GM23338 (cell line): Measurements from ENCODE around the gene SESN2. TPM values are rescaled to one million over a fixed set of nuclear protein-coding genes. Genes with fewer than 3 reads are reported as not detected.

Source experiments
- ATAC-seq: fragments of 200-7000 bp; cut with Tn5 transposase; 3 replicates; pipeline ENCODE4 v1.9.1; 2020
- DNase-seq: peaks from one replicate; pipeline ENCODE4 v3.0.0-alpha.2; 2015; ENCODE audit warnings: low spot score
- H2AFZ ChIP-seq: fragments of 200-600 bp; sonication (generic); 2 replicates; pipeline ENCODE4 v1.8.0; 2016; ENCODE audit warnings: antibody characterized with exemption, mild to moderate bottlenecking, moderate library complexity
- H3F3A ChIP-seq: fragments of 200-600 bp; sonication (generic); replicated peaks from 2 replicates; pipeline ENCODE4 v1.8.0; 2017; ENCODE audit warnings: antibody characterized with exemption, mixed run types, low read depth
- H3K27ac ChIP-seq: fragments of 200-600 bp; sonication (generic); 2 replicates; pipeline ENCODE4 v1.6.1; 2016; ENCODE audit warnings: low read depth
- H3K27me3 ChIP-seq: fragments of 200-600 bp; sonication (generic); 2 replicates; pipeline ENCODE4 v1.8.0; 2016; ENCODE audit warnings: mild to moderate bottlenecking, mixed run types, moderate library complexity; ENCODE audit not compliant: insufficient read depth
- H3K36me3 ChIP-seq: fragments of 200-600 bp; sonication (generic); 2 replicates; pipeline ENCODE4 v1.8.0; 2016; ENCODE audit warnings: mild to moderate bottlenecking; ENCODE audit not compliant: insufficient read depth
- H3K4me1 ChIP-seq: fragments of 200-600 bp; sonication (generic); 2 replicates; pipeline ENCODE4 v1.8.0; 2016; ENCODE audit warnings: mild to moderate bottlenecking, moderate library complexity; ENCODE audit not compliant: insufficient read depth
- H3K4me2 ChIP-seq: fragments of 200-600 bp; sonication (generic); 2 replicates; pipeline ENCODE4 v1.7.1; 2017; ENCODE audit warnings: mixed run types
- H3K4me3 ChIP-seq: fragments of 200-600 bp; sonication (generic); 2 replicates; pipeline ENCODE4 v1.6.1; 2016; ENCODE audit warnings: mixed run types
- H3K79me2 ChIP-seq: fragments of 200-600 bp; sonication (generic); replicated peaks from 2 replicates; pipeline ENCODE4 v1.8.0; 2017; ENCODE audit warnings: mild to moderate bottlenecking; ENCODE audit not compliant: insufficient read depth
- H3K9me2 ChIP-seq: fragments of 200-600 bp; sonication (generic); 2 replicates; pipeline ENCODE4 v1.8.0; 2017; ENCODE audit not compliant: insufficient read depth
- H4K20me1 ChIP-seq: fragments of 200-600 bp; sonication (generic); replicated peaks from 2 replicates; pipeline ENCODE4 v1.8.0; 2017; ENCODE audit warnings: mild to moderate bottlenecking; ENCODE audit not compliant: insufficient read depth
- H3K27ac Mint-ChIP-seq: 2 replicates; pipeline ENCODE4 v1.8.0; 2020; ENCODE audit warnings: inconsistent platforms, mild to moderate bottlenecking, moderate library complexity, mixed read lengths
- H3K27me3 Mint-ChIP-seq: 3 replicates; pipeline ENCODE4 v1.8.0; 2022; ENCODE audit warnings: low read depth, mild to moderate bottlenecking, moderate library complexity, mixed read lengths, inconsistent platforms; ENCODE audit not compliant: insufficient read depth, poor library complexity
- H3K36me3 Mint-ChIP-seq: 3 replicates; pipeline ENCODE4 v1.8.0; 2021; ENCODE audit warnings: low read depth, mild to moderate bottlenecking, inconsistent platforms, moderate library complexity, mixed read lengths
- H3K4me1 Mint-ChIP-seq: 3 replicates; pipeline ENCODE4 v1.8.0; 2020; ENCODE audit warnings: mild to moderate bottlenecking, inconsistent platforms, mixed read lengths
- H3K4me3 Mint-ChIP-seq: 3 replicates; pipeline ENCODE4 v1.8.0; 2021; ENCODE audit warnings: moderate library complexity, mild to moderate bottlenecking, inconsistent platforms, mixed read lengths
- H3K9me3 Mint-ChIP-seq: 3 replicates; pipeline ENCODE4 v1.8.0; 2020; ENCODE audit warnings: moderate library complexity, mild to moderate bottlenecking, inconsistent platforms, mixed read lengths
- EZH2 ChIP-seq: fragments of 200-600 bp; sonication (generic); IDR thresholded peaks from one replicate; pipeline ENCODE4 v1.8.0; 2017; ENCODE audit warnings: antibody characterized with exemption, mild to moderate bottlenecking, low read depth; ENCODE audit not compliant: unreplicated experiment
- EZH2phosphoT487 ChIP-seq: fragments of 200-600 bp; sonication (generic); IDR thresholded peaks from one replicate; pipeline ENCODE4 v1.8.1; 2018; ENCODE audit warnings: antibody characterized with exemption; ENCODE audit not compliant: unreplicated experiment
- JUNB ChIP-seq: IDR thresholded peaks from one replicate; pipeline ENCODE4 v1.6.1; 2016; ENCODE audit warnings: antibody characterized with exemption; ENCODE audit not compliant: unreplicated experiment
- NANOG ChIP-seq: IDR thresholded peaks from 2 replicates; pipeline ENCODE4 v1.6.1; 2016; ENCODE audit warnings: antibody characterized with exemption, borderline replicate concordance
- POLR2AphosphoS5 ChIP-seq: IDR thresholded peaks from 2 replicates; pipeline ENCODE4 v1.6.1; 2016; ENCODE audit warnings: antibody characterized with exemption, low read depth
- STAT1 ChIP-seq: IDR thresholded peaks from one replicate; pipeline ENCODE4 v1.6.1; 2016; ENCODE audit warnings: antibody characterized with exemption; ENCODE audit not compliant: unreplicated experiment
- ZNF114 ChIP-seq: fragments of 250-450 bp; sonication (Bioruptor Pico); IDR thresholded peaks from 2 replicates; pipeline ENCODE4 v1.5.0; 2020; ENCODE audit warnings: mild to moderate bottlenecking, moderate library complexity
- ZNF331 ChIP-seq: fragments of 250-450 bp; sonication (Bioruptor Pico); IDR thresholded peaks from 2 replicates; pipeline ENCODE4 v1.5.0; 2020; ENCODE audit warnings: low read depth, mild to moderate bottlenecking, moderate library complexity
- polyA plus RNA-seq: library from polyadenylated mRNA; unstranded; fragments of >200 nt; fragmentation: Nextera tagmentation; extraction: Ambion mirVana; gene quantifications from 2 replicates; pipeline ENCODE4 v1.2.1, GENCODE V29; 2016
- total RNA-seq: library from RNA; depleted of rRNA; stranded (reverse); fragments of >200 nt; shearing (Covaris generic); gene quantifications from 2 replicates; pipeline ENCODE4 v1.2.3, GENCODE V29; 2014
- TF ChIP-seq, protein P1 (sequence below): IDR thresholded peaks from one replicate; pipeline ENCODE4 v1.6.1; 2018; ENCODE audit warnings: antibody characterized with exemption; ENCODE audit not compliant: unreplicated experiment
- TF ChIP-seq, protein P2 (sequence below): fragments of 250-450 bp; sonication (Bioruptor Pico); IDR thresholded peaks from 2 replicates; pipeline ENCODE4 v1.5.0; 2020; ENCODE audit warnings: mild to moderate bottlenecking, moderate library complexity
- TF ChIP-seq, protein P3 (sequence below): IDR thresholded peaks from 2 replicates; pipeline ENCODE4 v1.6.1; 2016; ENCODE audit warnings: antibody characterized with exemption

The SESN2 gene
- total and polyA plus RNA-seq, 2 experiments from 2014 or later: 22.8 to 52.1 TPM

DNA sequence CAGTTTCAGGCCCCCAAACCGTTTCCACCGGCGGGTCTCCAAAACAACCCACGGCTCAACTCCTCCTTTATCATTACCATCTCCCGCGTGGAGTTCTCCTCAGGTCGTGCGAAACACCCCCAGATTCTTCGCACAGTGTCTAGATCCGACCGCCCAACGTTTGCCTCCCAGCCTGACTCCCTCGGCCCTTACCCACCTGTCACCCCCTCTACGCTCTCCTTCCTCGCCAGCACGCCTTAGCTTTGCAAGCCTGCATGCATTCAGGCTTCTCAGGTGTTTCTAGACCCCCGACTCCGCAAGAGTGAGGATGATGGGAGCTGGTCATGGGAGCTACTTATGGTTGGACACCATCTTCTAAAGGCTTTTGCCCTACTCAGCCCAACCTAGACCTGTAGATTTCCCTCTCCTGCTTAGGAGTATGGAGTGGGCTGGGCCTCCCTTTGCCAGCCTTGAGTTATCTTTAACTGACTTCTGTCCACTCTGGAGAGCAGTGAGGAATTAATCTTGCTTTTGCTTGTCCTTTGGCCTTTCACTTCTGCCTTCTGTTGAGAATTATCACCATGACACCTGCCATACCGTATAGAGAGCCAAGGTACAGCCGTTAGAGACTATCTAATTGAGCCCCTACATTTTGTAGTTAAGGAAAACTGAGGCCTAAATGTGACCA, 22.5 kb upstream of the SESN2 start:
- no peak overlapping the region for H3K27ac Mint-ChIP-seq
- Histone ChIP-seq H3F3A (peaks cover 4% of the 10 kb centered on the region; the same call in 1 of the 2 replicates), H3K9me2 (no peaks in the 10 kb centered on the region), H3K4me3 (peak overlapping the region; percentile 85), H3K79me2 (peaks cover 29% of the 10 kb centered on the region), H4K20me1 (0 out of 2 replicates have a peak, but pooled peaks cover 13% of the 10 kb centered on the region), H3K4me1 (peaks cover 18% of the 10 kb centered on the region), H3K27me3 (no peaks in the 10 kb centered on the region), H3K27ac (no peak overlapping the region), H3K4me2 (peak overlapping the region; percentile 87), H2AFZ (no peak overlapping the region), H3K36me3 (no peaks in the 10 kb centered on the region)
- TF ChIP-seq JUNB (no peak), ZNF114 (CRISPR knock-in tag) (no peak), ZNF331 (no peak), EZH2 (no peak), POLR2AphosphoS5 (no peak; the same call in 1 of the 2 replicates), NANOG (no peak)
- TF ChIP-seq, protein P1, sequence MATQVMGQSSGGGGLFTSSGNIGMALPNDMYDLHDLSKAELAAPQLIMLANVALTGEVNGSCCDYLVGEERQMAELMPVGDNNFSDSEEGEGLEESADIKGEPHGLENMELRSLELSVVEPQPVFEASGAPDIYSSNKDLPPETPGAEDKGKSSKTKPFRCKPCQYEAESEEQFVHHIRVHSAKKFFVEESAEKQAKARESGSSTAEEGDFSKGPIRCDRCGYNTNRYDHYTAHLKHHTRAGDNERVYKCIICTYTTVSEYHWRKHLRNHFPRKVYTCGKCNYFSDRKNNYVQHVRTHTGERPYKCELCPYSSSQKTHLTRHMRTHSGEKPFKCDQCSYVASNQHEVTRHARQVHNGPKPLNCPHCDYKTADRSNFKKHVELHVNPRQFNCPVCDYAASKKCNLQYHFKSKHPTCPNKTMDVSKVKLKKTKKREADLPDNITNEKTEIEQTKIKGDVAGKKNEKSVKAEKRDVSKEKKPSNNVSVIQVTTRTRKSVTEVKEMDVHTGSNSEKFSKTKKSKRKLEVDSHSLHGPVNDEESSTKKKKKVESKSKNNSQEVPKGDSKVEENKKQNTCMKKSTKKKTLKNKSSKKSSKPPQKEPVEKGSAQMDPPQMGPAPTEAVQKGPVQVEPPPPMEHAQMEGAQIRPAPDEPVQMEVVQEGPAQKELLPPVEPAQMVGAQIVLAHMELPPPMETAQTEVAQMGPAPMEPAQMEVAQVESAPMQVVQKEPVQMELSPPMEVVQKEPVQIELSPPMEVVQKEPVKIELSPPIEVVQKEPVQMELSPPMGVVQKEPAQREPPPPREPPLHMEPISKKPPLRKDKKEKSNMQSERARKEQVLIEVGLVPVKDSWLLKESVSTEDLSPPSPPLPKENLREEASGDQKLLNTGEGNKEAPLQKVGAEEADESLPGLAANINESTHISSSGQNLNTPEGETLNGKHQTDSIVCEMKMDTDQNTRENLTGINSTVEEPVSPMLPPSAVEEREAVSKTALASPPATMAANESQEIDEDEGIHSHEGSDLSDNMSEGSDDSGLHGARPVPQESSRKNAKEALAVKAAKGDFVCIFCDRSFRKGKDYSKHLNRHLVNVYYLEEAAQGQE: no peak
- peaks cover 3% of the 10 kb centered on the region; the same call in 1 of the 3 replicates for H3K9me3 Mint-ChIP-seq
- ATAC-seq (peak; percentile 6), DNase-seq (peak; percentile 31)
- no peak overlapping the region for H3K4me3 Mint-ChIP-seq
- H3K27me3 Mint-ChIP-seq: peaks cover 10% of the 10 kb centered on the region
- H3K36me3 Mint-ChIP-seq: peaks cover 12% of the 10 kb centered on the region
- H3K4me1 Mint-ChIP-seq: peaks cover 4% of the 10 kb centered on the region; the same call in 2 of the 3 replicates

DNA sequence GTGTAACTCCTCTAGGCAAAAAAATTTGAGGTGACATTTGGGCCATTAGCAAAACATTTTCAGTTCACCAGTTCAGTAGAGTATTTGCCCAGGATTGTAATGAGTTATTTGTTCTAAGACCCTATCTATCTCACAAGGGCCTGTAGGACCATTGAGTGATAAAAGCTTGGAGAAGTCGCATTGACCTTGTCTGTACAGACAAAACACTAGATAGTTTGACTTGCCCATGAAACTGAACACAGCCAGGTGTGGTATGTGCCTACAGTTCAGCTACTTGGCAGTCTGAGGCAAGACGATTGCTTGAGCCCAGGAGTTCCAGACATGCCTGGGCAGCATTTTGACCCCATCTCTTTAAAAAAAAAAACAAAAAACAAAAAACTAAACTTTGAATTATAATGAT, 20.3 kb upstream of the SESN2 start:
- peaks cover 8% of the 10 kb centered on the region; the same call in 2 of the 3 replicates for H3K36me3 Mint-ChIP-seq
- DNase-seq: no peak
- no peak for ATAC-seq
- TF ChIP-seq EZH2phosphoT487 (no peak), POLR2AphosphoS5 (no peak), ZNF114 (CRISPR knock-in tag) (no peak), STAT1 (no peak), JUNB (no peak), NANOG (no peak)
- TF ChIP-seq, protein P2, sequence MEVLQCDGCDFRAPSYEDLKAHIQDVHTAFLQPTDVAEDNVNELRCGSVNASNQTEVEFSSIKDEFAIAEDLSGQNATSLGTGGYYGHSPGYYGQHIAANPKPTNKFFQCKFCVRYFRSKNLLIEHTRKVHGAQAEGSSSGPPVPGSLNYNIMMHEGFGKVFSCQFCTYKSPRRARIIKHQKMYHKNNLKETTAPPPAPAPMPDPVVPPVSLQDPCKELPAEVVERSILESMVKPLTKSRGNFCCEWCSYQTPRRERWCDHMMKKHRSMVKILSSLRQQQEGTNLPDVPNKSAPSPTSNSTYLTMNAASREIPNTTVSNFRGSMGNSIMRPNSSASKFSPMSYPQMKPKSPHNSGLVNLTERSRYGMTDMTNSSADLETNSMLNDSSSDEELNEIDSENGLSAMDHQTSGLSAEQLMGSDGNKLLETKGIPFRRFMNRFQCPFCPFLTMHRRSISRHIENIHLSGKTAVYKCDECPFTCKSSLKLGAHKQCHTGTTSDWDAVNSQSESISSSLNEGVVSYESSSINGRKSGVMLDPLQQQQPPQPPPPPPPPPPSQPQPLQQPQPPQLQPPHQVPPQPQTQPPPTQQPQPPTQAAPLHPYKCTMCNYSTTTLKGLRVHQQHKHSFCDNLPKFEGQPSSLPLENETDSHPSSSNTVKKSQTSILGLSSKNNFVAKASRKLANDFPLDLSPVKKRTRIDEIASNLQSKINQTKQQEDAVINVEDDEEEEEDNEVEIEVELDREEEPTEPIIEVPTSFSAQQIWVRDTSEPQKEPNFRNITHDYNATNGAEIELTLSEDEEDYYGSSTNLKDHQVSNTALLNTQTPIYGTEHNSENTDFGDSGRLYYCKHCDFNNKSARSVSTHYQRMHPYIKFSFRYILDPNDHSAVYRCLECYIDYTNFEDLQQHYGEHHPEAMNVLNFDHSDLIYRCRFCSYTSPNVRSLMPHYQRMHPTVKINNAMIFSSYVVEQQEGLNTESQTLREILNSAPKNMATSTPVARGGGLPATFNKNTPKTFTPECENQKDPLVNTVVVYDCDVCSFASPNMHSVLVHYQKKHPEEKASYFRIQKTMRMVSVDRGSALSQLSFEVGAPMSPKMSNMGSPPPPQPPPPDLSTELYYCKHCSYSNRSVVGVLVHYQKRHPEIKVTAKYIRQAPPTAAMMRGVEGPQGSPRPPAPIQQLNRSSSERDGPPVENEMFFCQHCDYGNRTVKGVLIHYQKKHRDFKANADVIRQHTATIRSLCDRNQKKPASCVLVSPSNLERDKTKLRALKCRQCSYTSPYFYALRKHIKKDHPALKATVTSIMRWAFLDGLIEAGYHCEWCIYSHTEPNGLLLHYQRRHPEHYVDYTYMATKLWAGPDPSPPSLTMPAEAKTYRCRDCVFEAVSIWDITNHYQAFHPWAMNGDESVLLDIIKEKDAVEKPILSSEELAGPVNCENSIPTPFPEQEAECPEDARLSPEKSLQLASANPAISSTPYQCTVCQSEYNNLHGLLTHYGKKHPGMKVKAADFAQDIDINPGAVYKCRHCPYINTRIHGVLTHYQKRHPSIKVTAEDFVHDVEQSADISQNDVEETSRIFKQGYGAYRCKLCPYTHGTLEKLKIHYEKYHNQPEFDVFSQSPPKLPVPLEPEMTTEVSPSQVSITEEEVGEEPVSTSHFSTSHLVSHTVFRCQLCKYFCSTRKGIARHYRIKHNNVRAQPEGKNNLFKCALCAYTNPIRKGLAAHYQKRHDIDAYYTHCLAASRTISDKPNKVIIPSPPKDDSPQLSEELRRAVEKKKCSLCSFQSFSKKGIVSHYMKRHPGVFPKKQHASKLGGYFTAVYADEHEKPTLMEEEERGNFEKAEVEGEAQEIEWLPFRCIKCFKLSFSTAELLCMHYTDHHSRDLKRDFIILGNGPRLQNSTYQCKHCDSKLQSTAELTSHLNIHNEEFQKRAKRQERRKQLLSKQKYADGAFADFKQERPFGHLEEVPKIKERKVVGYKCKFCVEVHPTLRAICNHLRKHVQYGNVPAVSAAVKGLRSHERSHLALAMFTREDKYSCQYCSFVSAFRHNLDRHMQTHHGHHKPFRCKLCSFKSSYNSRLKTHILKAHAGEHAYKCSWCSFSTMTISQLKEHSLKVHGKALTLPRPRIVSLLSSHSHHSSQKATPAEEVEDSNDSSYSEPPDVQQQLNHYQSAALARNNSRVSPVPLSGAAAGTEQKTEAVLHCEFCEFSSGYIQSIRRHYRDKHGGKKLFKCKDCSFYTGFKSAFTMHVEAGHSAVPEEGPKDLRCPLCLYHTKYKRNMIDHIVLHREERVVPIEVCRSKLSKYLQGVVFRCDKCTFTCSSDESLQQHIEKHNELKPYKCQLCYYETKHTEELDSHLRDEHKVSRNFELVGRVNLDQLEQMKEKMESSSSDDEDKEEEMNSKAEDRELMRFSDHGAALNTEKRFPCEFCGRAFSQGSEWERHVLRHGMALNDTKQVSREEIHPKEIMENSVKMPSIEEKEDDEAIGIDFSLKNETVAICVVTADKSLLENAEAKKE (CRISPR knock-in tag): no peak
- TF ChIP-seq, protein P3, sequence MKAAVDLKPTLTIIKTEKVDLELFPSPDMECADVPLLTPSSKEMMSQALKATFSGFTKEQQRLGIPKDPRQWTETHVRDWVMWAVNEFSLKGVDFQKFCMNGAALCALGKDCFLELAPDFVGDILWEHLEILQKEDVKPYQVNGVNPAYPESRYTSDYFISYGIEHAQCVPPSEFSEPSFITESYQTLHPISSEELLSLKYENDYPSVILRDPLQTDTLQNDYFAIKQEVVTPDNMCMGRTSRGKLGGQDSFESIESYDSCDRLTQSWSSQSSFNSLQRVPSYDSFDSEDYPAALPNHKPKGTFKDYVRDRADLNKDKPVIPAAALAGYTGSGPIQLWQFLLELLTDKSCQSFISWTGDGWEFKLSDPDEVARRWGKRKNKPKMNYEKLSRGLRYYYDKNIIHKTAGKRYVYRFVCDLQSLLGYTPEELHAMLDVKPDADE: no peak

More for the DNA sequence above, 20.3 kb upstream of the SESN2 start:
- H3K4me1 ChIP-seq: peaks cover 13% of the 10 kb centered on the region
- H3F3A ChIP-seq: no peaks in the 10 kb centered on the region; the same call in 1 of the 2 replicates
- H4K20me1 ChIP-seq: 0 out of 2 replicates have a peak, but pooled peaks cover 8% of the 10 kb centered on the region
- no peak overlapping the region for H3K4me2 ChIP-seq
- no peaks in the 10 kb centered on the region for H3K36me3 ChIP-seq
- H3K9me3 Mint-ChIP-seq: no peaks in the 10 kb centered on the region
- H3K4me3 ChIP-seq: no peak overlapping the region
- H2AFZ ChIP-seq: no peak overlapping the region
- peak overlapping the region; percentile 75; the same call in 1 of the 2 replicates for H3K27ac Mint-ChIP-seq
- H3K27ac ChIP-seq: peak overlapping the region; percentile 47; the same call in 1 of the 2 replicates
- H3K27me3 Mint-ChIP-seq: no peaks in the 10 kb centered on the region
- no peaks in the 10 kb centered on the region for H3K27me3 ChIP-seq
- no peak overlapping the region for H3K4me3 Mint-ChIP-seq
- H3K9me2 ChIP-seq: no peaks in the 10 kb centered on the region
- H3K79me2 ChIP-seq: peaks cover 19% of the 10 kb centered on the region
- no peaks in the 10 kb centered on the region for H3K4me1 Mint-ChIP-seq
